HG02798 (cell line): ENCODE results near the gene ARHGEF39.

Experiments used
- ATAC-seq: cut with Tn5 transposase; IDR thresholded peaks from one replicate; pipeline ENCODE4 v1.9.1; 2021; ENCODE audit warnings: mild to moderate bottlenecking; ENCODE audit not compliant: unreplicated experiment, poor library complexity

Gene ARHGEF39

GRCh38 chr9:35691757-35692301 is 26.8 kb upstream of the ARHGEF39 start:
- ATAC-seq: no peak

GRCh38 chr9:35691334-35691650 is 26.3 kb upstream of the ARHGEF39 start:
- ATAC-seq: no peak

GRCh38 chr9:35690614-35691333 is 25.8 kb upstream of the ARHGEF39 start:
- ATAC-seq: no peak

- ATAC-seq: no peak
These were observed 25.3 kb upstream of the ARHGEF39 start for GRCh38 chr9:35690294-35690613.

GRCh38 chr9:35689542-35690293 is 24.7 kb upstream of the ARHGEF39 start, which contains the start of gene TPM2:
TPM2 (minus strand) TSS chr9:35689925; CDS start chr9:35689817, 108 bp downstream.
- ATAC-seq: no peak

GRCh38 chr9:35688558-35689541 is 23.9 kb upstream of the ARHGEF39 start:
- no peak for ATAC-seq

GRCh38 chr9:35687972-35688557 is 23.1 kb upstream of the ARHGEF39 start:
- ATAC-seq: no peak

- ATAC-seq: no peak
These were observed 22.3 kb upstream of the ARHGEF39 start for GRCh38 chr9:35687306-35687705.

- peak; percentile 51 for ATAC-seq
These were observed 21.5 kb upstream of the ARHGEF39 start for GRCh38 chr9:35686222-35687203.

GRCh38 chr9:35685506-35685905 is 20.5 kb upstream of the ARHGEF39 start:
- ATAC-seq: no peak

- no peak for ATAC-seq
These were observed 19.9 kb upstream of the ARHGEF39 start for GRCh38 chr9:35684921-35685320.

- no peak for ATAC-seq
These were observed 18.3 kb upstream of the ARHGEF39 start for GRCh38 chr9:35683323-35683722.

GRCh38 chr9:35682520-35683315 is 17.7 kb upstream of the ARHGEF39 start:
- ATAC-seq: no peak

GRCh38 chr9:35682051-35682450 is 17.1 kb upstream of the ARHGEF39 start:
- ATAC-seq: no peak

- no peak for ATAC-seq
These were observed 16.5 kb upstream of the ARHGEF39 start for GRCh38 chr9:35681341-35682002.

- ATAC-seq: peak; percentile 72
These were observed 15.5 kb upstream of the ARHGEF39 start for GRCh38 chr9:35680331-35681105.

- no peak for ATAC-seq
These were observed 14.9 kb upstream of the ARHGEF39 start for GRCh38 chr9:35679766-35680330.
